ENCODE data around the gene RAB7A. TPM values are rescaled to one million over a fixed set of nuclear protein-coding genes. Genes with fewer than 3 reads are reported as not detected.

Gene RAB7A
- total RNA-seq, 1 donor from 2014 or later = 51.2 TPM

- H4K20me1 ChIP-seq (ENCODE audit: low read depth) = no peaks in the 10 kb centered on the region
Measured at GRCh38 chr3:128805772-128806171, 79.8 kb downstream of the RAB7A start.

DNA sequence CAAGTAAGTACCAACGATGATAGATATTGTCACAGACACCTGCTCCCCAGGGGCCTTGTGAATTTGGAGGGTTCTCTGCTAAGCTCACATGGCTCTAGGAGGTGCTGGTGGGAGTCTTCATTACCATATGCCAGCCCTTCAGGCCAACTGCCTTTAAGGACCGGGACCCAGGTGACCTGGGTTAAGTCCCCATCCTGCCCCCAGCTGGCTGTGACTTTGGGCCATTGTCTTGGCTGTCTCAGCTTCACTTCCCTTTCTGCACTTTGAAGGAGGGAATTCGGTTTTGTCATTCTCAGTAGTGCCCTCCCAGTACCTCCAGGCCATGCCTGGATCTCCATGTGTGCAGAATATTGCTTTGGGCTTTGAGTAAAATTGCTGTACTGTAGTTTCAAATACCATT lies 80.6 kb downstream of the RAB7A start:
- Mint-ChIP-seq H3K27me3 (ENCODE audit: insufficient read depth, low read depth) (peaks cover 3% of the 10 kb centered on the region), H3K36me3 (peaks cover 30% of the 10 kb centered on the region), H3K4me3 (no peak overlapping the region)

More at GRCh38 chr3:128805772-128806171, 79.8 kb downstream of the RAB7A start:
- Histone ChIP-seq H3K79me2 (ENCODE audit: low read depth) (no peaks in the 10 kb centered on the region), H2AFZ (replicated peaks) (no peak overlapping the region), H3K4me2 (no peak overlapping the region), H3K27ac (no peak overlapping the region), H3K36me3 (no peaks in the 10 kb centered on the region), H3K4me3 (no peak overlapping the region), H3F3A (ENCODE audit: low read depth) (no peaks in the 10 kb centered on the region), H3K9ac (no peak overlapping the region), H3K27me3 (no peaks in the 10 kb centered on the region), H3K4me1 (no peaks in the 10 kb centered on the region), H3K9me3 (ENCODE audit: low read depth) (no peaks in the 10 kb centered on the region)
- Mint-ChIP-seq H3K27me3 (ENCODE audit: insufficient read depth, low read depth) (no peaks in the 10 kb centered on the region), H3K36me3 (peaks cover 25% of the 10 kb centered on the region), H3K4me1 (no peaks in the 10 kb centered on the region), H3K27ac (no peak overlapping the region), H3K9me3 (no peaks in the 10 kb centered on the region), H3K4me3 (no peak overlapping the region)
- DNase-seq (ENCODE audit: low spot score) = no peak
- no peak for TF ChIP-seq CTCF (IDR thresholded peaks at IDR 0.05)
- TF ChIP-seq EZH2 (IDR thresholded peaks at IDR 0.05) = no peak
- TF ChIP-seq EZH2phosphoT487 (IDR thresholded peaks at IDR 0.05) = no peak

GRCh38 chr3:128807186-128807830 lies 81.3 kb downstream of the RAB7A start:
- Mint-ChIP-seq H3K36me3 (peaks cover 27% of the 10 kb centered on the region), H3K4me1 (no peaks in the 10 kb centered on the region), H3K27ac (no peak overlapping the region), H3K4me3 (no peak overlapping the region), H3K27me3 (ENCODE audit: insufficient read depth, low read depth) (peaks cover 3% of the 10 kb centered on the region), H3K9me3 (no peaks in the 10 kb centered on the region)
- Histone ChIP-seq H3K4me3 (no peak overlapping the region), H3F3A (ENCODE audit: low read depth) (no peaks in the 10 kb centered on the region), H3K36me3 (no peaks in the 10 kb centered on the region), H3K9ac (no peak overlapping the region), H2AFZ (replicated peaks) (no peak overlapping the region), H3K4me1 (no peaks in the 10 kb centered on the region), H3K27me3 (no peaks in the 10 kb centered on the region), H3K27ac (no peak overlapping the region), H3K79me2 (ENCODE audit: low read depth) (no peaks in the 10 kb centered on the region), H3K4me2 (no peak overlapping the region), H4K20me1 (ENCODE audit: low read depth) (no peaks in the 10 kb centered on the region), H3K9me3 (ENCODE audit: low read depth) (no peaks in the 10 kb centered on the region)
- no peak for DNase-seq (ENCODE audit: low spot score)
- no peak for TF ChIP-seq CTCF (IDR thresholded peaks at IDR 0.05)
- TF ChIP-seq EZH2phosphoT487 (IDR thresholded peaks at IDR 0.05) = no peak
- no peak for TF ChIP-seq EZH2 (IDR thresholded peaks at IDR 0.05)

More for the DNA sequence above, 80.6 kb downstream of the RAB7A start:
- Histone ChIP-seq H3K79me2 (ENCODE audit: low read depth) (no peaks in the 10 kb centered on the region), H4K20me1 (ENCODE audit: low read depth) (no peaks in the 10 kb centered on the region), H3K4me2 (no peak overlapping the region), H3F3A (ENCODE audit: low read depth) (no peaks in the 10 kb centered on the region), H3K27me3 (no peaks in the 10 kb centered on the region), H2AFZ (replicated peaks) (no peak overlapping the region), H3K4me1 (no peaks in the 10 kb centered on the region), H3K36me3 (no peaks in the 10 kb centered on the region), H3K4me3 (no peak overlapping the region), H3K9me3 (ENCODE audit: low read depth) (no peaks in the 10 kb centered on the region), H3K9ac (no peak overlapping the region), H3K27ac (no peak overlapping the region)
- Mint-ChIP-seq H3K9me3 (no peaks in the 10 kb centered on the region), H3K27ac (no peak overlapping the region), H3K4me1 (no peaks in the 10 kb centered on the region)
- no peak for DNase-seq (ENCODE audit: low spot score)
- TF ChIP-seq EZH2 (IDR thresholded peaks at IDR 0.05) (no peak), EZH2phosphoT487 (IDR thresholded peaks at IDR 0.05) (no peak), CTCF (IDR thresholded peaks at IDR 0.05) (no peak)
